HG03097 (cell line): Measurements from ENCODE around the gene WDR87.
"Not testable (repeated sequence)": the region's sequence is repeated elsewhere in the genome, so short reads cannot be mapped to it uniquely, and the experiment has no call there.

Source experiments
- ATAC-seq: cut with Tn5 transposase; IDR thresholded peaks from one replicate; pipeline ENCODE4 v1.9.1; 2021; ENCODE audit not compliant: unreplicated experiment, low FRiP score

WDR87 gene

GRCh38 chr19:37893845-37894575 lies 12.4 kb downstream of the WDR87 start:
- no peak for ATAC-seq

DNA sequence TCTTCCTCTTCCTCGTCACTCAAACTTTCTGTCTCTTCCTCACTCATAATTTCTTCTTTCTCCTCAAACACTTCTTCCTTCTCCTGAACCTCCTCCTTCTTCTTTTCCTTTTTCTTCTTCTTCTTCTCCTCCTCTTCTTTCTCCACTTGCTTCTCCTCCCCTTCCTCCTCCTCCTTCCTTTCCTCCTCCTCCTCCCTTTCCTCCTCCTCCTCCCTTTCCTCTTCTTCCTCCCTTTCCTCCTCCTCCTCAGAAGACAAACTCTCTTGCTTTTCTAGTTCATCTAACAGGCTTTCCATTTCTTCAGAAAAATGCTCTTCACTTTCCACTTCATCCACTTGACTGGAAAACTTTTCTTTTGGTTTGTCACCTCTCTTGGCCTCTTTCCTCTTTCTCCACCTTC lies 19.8 kb downstream of the WDR87 start:
- no peak for ATAC-seq

DNA sequence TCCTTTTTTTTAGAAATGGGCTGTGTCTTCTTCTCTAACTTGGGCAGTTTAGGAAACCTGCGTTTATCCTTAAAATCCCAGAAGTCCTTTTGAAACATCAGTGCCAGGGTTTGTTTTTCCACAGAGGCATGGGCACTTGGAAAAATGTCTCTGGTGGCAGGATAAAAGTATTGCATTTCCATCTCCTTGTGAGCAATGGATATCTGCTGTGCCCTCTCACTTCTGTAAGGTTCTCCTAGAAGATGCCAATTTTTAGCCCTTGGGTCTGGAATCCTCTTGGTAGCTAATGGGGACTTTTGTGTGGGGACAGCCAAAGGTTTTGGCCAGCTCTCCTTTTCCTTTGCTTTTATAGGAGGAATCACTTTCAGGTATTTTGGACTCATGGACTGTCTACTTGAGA lies 21.0 kb downstream of the WDR87 start:
- no peak for ATAC-seq

DNA sequence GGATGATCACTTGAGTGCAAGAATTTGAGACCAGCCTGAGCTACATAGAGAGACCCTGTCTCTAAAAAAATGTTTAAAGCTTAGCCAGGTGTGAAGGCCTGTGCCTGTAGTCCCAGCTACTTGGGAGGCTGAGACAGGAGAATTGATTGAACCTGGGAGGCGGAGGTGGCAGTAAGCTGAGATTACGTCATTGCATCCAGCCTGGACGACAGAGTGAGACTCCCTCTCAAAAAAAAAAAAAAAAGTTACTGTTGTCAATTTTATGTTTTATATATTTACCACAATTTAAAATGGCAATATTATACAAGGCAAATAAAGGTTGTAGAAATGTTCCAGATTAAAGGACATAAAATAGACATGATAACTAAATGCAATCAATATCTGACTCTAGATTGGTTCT lies 29.2 kb downstream of the WDR87 start:
- no peak for ATAC-seq

GRCh38 chr19:37876032-37876431 lies 30.4 kb downstream of the WDR87 start:
- no peak for ATAC-seq

- no peak for ATAC-seq
Observed at GRCh38 chr19:37874784-37875183, 31.6 kb downstream of the WDR87 start.

DNA sequence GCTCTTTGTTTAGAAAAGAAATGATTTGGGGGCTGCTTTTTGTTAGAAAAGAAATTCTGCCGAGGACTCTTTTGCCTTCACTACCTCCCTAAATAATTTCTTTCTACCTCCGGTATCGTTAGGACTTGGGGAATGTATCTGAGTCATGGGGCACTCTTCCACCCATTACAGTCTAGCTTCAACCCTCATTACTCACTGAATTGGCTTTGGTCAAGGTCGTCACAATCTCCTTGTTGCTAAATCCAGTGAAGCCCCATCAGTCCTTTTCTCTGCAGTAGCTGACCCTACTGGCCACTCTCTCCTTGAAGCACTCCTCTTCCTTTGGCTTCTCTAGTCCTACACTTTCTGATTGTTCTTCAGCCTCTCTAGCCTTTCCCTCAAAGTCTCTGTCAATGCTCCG lies 34.0 kb downstream of the WDR87 start:
- no peak for ATAC-seq

DNA sequence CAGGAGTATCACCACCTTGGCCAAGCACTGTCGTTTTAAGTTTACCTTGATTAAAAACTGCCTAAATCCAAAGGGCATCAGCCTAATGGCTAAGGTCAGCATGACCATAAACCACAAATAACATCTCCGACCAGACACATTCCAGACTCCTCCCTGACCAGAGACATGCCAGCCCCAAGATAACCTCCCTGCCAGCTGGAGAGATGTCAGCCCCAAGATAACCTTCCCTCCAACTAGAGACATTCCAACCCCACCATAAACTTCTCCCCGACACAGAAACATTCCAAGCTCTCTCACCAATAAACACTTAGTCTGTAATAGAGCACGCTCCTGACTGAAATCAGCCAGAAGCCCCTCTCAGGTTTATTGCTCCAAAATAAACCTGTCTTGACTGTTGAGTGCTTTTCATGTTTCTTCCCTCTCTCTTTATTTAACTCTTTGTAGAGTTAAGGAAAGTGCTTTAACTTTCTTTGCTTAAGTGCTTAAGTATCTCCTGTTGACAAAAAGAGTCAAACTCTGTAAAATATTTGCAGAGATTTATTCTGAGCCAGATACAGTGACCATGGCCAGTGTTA lies 36.5 kb downstream of the WDR87 start:
- no peak for ATAC-seq

GRCh38 chr19:37867831-37868230 lies 38.6 kb downstream of the WDR87 start:
- no peak for ATAC-seq

DNA sequence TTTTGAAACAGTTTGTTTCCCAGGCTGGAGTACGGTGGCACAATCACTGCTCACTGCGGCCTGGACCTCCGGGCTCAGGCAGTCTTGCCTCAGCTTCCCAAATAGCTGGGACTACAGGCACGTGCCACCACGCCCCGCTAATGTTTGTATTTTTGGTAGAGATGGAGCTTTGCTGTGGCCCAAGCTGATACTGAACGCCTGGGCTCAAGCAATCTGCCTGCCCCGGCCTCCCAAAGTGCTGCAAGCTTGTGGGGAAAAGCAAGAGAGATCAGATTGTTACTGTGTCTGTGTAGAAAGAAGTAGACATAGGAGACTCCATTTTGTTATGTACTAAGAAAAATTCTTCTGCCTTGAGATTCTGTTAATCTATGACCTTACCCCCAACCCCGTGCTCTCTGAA lies 40.5 kb downstream of the WDR87 start:
- ATAC-seq = not testable (repeated sequence)

GRCh38 chr19:37864501-37864900 lies 41.9 kb downstream of the WDR87 start:
- ATAC-seq = no peak

DNA sequence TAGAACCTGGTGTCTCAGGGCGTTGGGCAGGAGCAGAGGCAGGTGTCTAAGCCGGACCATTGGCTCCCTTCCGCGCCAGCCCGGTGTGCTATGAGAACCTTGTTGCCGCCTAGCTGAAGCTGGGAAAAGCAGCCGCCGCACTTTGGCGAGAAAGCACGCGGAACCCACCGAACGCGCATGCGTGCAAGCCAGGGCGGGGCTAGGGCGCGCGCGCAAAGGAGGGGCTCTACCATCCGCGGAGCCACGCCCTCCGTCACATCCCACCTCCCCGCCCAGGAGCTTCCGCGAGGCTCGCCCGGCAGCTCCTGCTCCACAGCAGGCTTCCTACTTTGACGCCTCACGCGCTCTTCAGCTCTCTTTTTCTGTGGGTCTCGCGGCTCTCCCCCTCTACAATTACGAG lies 51.3 kb downstream of the WDR87 start:
- no peak for ATAC-seq

DNA sequence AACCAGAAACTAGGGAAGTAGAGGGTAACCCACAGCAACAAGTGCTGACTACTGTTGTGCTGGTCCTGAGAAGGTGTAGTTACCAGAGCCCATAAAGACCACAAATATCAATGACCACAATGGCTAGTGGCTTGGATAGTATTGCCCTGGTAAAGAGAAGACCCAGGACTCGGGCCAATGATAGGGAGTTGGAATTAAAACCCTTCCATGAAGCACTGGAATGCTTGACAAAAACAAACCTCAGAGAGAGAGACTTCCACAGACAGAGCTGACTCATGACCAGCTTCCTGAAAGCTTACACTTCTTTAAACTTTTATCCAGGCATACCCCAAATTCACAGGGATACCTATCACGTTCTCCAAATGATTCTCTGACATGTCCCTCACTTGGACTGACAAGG lies 60.5 kb downstream of the WDR87 start:
- no peak for ATAC-seq
